Measurements from ENCODE around the gene NBPF4.

Gene NBPF4

GRCh38 chr1:108182959-108183700 is 60.7 kb downstream of the NBPF4 start:
- Histone ChIP-seq H3K27ac (ENCODE audit: low read depth, low read length) (no peak overlapping the region), H4K20me1 (ENCODE audit: low read depth, low read length) (no peaks in the 10 kb centered on the region), H3K27me3 (ENCODE audit: low read length) (no peaks in the 10 kb centered on the region), H2AFZ (ENCODE audit: low read depth, low read length, severe bottlenecking) (no peak overlapping the region), H3K79me2 (ENCODE audit: insufficient read depth, low read length) (no peaks in the 10 kb centered on the region), H3K4me2 (ENCODE audit: low read depth, low read length, poor library complexity, severe bottlenecking) (no peak overlapping the region), H3F3A (ENCODE audit: insufficient read depth) (no peaks in the 10 kb centered on the region), H3K9me3 (ENCODE audit: insufficient read depth, low read length) (peaks cover 4% of the 10 kb centered on the region; the same call in 1 of the 2 replicates), H3K36me3 (ENCODE audit: low read length) (peaks cover 2% of the 10 kb centered on the region; the same call in 1 of the 2 replicates), H3K9me2 (replicated peaks; ENCODE audit: insufficient read depth, low read length) (no peaks in the 10 kb centered on the region), H3K9ac (ENCODE audit: low read length) (no peak overlapping the region), H3K4me3 (ENCODE audit: insufficient read depth, low read length, poor library complexity, severe bottlenecking) (no peak overlapping the region)
- TF ChIP-seq EZH2phosphoT487 (conservative IDR thresholded peaks at IDR 0.05; ENCODE audit: low read length) (no peak), CTCF (IDR thresholded peaks at IDR 0.05; ENCODE audit: insufficient read depth, low read length, poor library complexity, severe bottlenecking) (no peak)

- TF ChIP-seq CTCF (IDR thresholded peaks at IDR 0.05; ENCODE audit: insufficient read depth, low read length, poor library complexity, severe bottlenecking) (no peak), EZH2phosphoT487 (conservative IDR thresholded peaks at IDR 0.05; ENCODE audit: low read length) (no peak)
- H2AFZ ChIP-seq (ENCODE audit: low read depth, low read length, severe bottlenecking): no peak overlapping the region
- H3K36me3 ChIP-seq (ENCODE audit: low read length): no peaks in the 10 kb centered on the region
- no peak overlapping the region for H3K9ac ChIP-seq (ENCODE audit: low read length)
- no peaks in the 10 kb centered on the region for H3F3A ChIP-seq (ENCODE audit: insufficient read depth)
- H3K9me3 ChIP-seq (ENCODE audit: insufficient read depth, low read length): peaks cover 12% of the 10 kb centered on the region; the same call in 1 of the 2 replicates
- no peaks in the 10 kb centered on the region for H3K9me2 ChIP-seq (replicated peaks; ENCODE audit: insufficient read depth, low read length)
- H3K27me3 ChIP-seq (ENCODE audit: low read length): no peaks in the 10 kb centered on the region
- H3K79me2 ChIP-seq (ENCODE audit: insufficient read depth, low read length): no peaks in the 10 kb centered on the region
- H3K27ac ChIP-seq (ENCODE audit: low read depth, low read length): no peak overlapping the region
- no peak overlapping the region for H3K4me2 ChIP-seq (ENCODE audit: low read depth, low read length, poor library complexity, severe bottlenecking)
- no peak overlapping the region for H3K4me3 ChIP-seq (ENCODE audit: insufficient read depth, low read length, poor library complexity, severe bottlenecking)
- H4K20me1 ChIP-seq (ENCODE audit: low read depth, low read length): no peaks in the 10 kb centered on the region
Measured at GRCh38 chr1:108179018-108179417, 64.9 kb downstream of the NBPF4 start.

All from SU-DHL-6 (cell line).